Dermis blood vessel endothelial cell (primary cell): ENCODE results near the gene MAP3K7. TPM values are rescaled to one million over a fixed set of nuclear protein-coding genes. Genes with fewer than 3 reads are reported as not detected.
A peak's percentile ranks its signal among the peaks of the same experiment; 100 is the strongest.

Experiments used
- DNase-seq: peaks from one replicate; pipeline ENCODE4 v3.0.0; 2010
- total RNA-seq: library from RNA; depleted of rRNA; stranded (reverse); fragments of >200 nt; gene quantifications from 2 replicates; pipeline ENCODE4 v1.2.3, GENCODE V29; 2014

MAP3K7 gene
- total RNA-seq, 1 donor from 2014 or later = 20.8 TPM

- DNase-seq = peak; percentile 39
Measured at GRCh38 chr6:90523779-90524310, 63.0 kb downstream of the MAP3K7 start.

- DNase-seq = no peak
Measured at GRCh38 chr6:90521955-90522354, 64.9 kb downstream of the MAP3K7 start.

- DNase-seq = no peak
Measured at GRCh38 chr6:90516074-90516660, 70.7 kb downstream of the MAP3K7 start.

- DNase-seq = no peak
Measured at GRCh38 chr6:90514496-90514895, 72.4 kb downstream of the MAP3K7 start.

GRCh38 chr6:90508753-90509152 lies 78.1 kb downstream of the MAP3K7 start:
- DNase-seq = no peak

- no peak for DNase-seq
Measured at GRCh38 chr6:90502866-90503407, 83.9 kb downstream of the MAP3K7 start.

- DNase-seq = no peak
Measured at GRCh38 chr6:90502381-90502780, 84.5 kb downstream of the MAP3K7 start.

GRCh38 chr6:90500458-90500857 lies 86.4 kb downstream of the MAP3K7 start:
- no peak for DNase-seq

GRCh38 chr6:90497411-90497810 lies 89.5 kb downstream of the MAP3K7 start:
- peak; percentile 24 for DNase-seq

- DNase-seq = no peak
Measured at GRCh38 chr6:90496258-90497016, 90.4 kb downstream of the MAP3K7 start.

- no peak for DNase-seq
Measured at GRCh38 chr6:90495216-90495817, 91.6 kb downstream of the MAP3K7 start.

GRCh38 chr6:90494067-90494780 lies 92.6 kb downstream of the MAP3K7 start:
- DNase-seq = no peak

- peak; percentile 86 for DNase-seq
Measured at GRCh38 chr6:90493332-90493731, 93.5 kb downstream of the MAP3K7 start.

- no peak for DNase-seq
Measured at GRCh38 chr6:90492798-90493197, 94.1 kb downstream of the MAP3K7 start.

GRCh38 chr6:90492369-90492768 lies 94.5 kb downstream of the MAP3K7 start:
- DNase-seq = no peak

GRCh38 chr6:90490030-90490716 lies 96.7 kb downstream of the MAP3K7 start:
- peak; percentile 75 for DNase-seq

GRCh38 chr6:90488816-90489215 lies 98.1 kb downstream of the MAP3K7 start:
- DNase-seq = no peak

- no peak for DNase-seq
Measured at GRCh38 chr6:90485635-90486277, 101.1 kb downstream of the MAP3K7 start.

GRCh38 chr6:90484903-90485302 lies 102.0 kb downstream of the MAP3K7 start:
- DNase-seq = no peak

- DNase-seq = no peak
Measured at GRCh38 chr6:90484385-90484784, 102.5 kb downstream of the MAP3K7 start.

GRCh38 chr6:90483956-90484355 lies 102.9 kb downstream of the MAP3K7 start:
- no peak for DNase-seq
